ENCODE measurements around the gene PPP4R1.
"Not testable (repeated sequence)": the region's sequence is repeated elsewhere in the genome, so short reads cannot be mapped to it uniquely, and the experiment has no call there.

Gene PPP4R1

GRCh38 chr18:9630444-9630843, 16.1 kb upstream of the PPP4R1 start:
- ATAC-seq: no peak

DNA sequence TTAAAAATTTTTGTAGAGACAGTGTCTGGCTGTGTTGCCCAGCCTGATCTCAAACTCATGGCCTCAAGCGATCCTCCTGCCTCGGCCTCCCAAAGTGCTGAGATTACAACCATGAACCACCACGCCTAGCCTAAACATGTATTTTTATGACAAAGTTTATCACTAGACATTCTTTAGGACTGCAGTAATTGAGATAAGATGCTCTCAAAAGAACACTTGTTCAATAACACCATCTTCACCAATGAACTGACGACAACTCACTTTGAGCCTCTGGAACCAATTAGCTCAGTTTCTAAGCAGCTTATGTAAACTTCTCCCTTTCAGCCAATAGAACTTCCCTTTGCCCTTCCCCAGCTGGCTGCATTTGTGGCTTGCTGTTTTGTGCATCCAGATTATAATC, 15.3 kb upstream of the PPP4R1 start:
- no peak for ATAC-seq

DNA sequence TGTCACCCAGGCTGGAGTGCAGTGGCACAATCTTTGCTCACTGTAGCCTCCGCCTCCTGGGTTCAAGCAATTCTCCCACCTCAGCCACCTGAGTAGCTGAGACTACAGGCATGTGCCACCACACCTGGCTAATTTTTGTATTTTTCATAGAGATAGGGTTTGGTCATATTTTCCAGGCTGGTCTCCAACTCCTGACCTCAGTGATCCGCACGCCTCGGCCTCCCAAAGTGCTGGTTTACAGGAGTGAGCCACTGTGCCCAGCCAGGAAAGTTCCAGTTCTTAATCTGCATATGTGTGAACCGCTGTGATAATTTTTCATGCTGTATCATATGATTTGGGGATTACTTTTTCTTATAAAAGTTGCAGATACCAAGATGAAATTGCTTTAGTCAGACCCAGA, 14.6 kb upstream of the PPP4R1 start:
- ATAC-seq: no peak

DNA sequence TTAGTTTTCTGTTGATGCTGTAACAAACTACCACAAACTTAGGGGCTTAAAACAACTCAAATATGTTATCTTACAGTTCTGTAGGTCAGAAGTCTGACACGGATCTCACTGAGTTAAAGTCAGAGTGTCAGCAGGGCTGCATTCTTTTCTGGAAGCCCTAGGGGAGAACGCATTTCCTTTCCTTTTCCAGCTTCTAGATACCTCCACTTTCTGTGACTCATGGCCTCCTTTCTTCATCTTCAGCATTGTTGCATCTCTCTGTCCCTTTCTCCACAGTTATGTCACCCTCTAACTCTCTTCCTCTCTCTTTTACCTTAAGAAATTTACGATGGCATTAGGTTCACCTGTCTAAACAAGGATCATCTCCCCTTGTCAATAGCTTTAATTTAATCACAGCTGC, 13.3 kb upstream of the PPP4R1 start:
- ATAC-seq: no peak

DNA sequence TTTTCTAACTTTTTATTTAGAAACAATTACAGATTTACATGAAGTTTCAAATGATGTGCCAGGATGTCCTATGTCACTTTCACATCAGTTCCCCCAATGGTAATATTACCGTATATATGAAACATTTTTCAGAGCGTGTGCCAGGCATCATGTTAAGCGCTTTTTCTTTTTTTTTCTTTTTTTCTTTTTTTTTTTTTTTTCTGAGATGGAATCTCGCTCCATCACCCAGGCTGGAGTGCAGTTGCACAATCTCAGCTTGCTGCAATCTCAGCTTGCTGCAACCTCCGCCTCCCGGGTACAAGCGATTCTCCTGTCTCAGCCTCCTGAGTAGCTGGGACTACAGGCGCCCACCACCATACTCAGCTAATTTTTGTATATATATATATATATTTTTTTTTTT, 5.6 kb upstream of the PPP4R1 start:
- no peak for ATAC-seq

GRCh38 chr18:9619545-9619944, 5.2 kb upstream of the PPP4R1 start:
- peak; percentile 57 to 71 for ATAC-seq

- ATAC-seq: no peak
These were observed 4.7 kb upstream of the PPP4R1 start for GRCh38 chr18:9619056-9619455.

DNA sequence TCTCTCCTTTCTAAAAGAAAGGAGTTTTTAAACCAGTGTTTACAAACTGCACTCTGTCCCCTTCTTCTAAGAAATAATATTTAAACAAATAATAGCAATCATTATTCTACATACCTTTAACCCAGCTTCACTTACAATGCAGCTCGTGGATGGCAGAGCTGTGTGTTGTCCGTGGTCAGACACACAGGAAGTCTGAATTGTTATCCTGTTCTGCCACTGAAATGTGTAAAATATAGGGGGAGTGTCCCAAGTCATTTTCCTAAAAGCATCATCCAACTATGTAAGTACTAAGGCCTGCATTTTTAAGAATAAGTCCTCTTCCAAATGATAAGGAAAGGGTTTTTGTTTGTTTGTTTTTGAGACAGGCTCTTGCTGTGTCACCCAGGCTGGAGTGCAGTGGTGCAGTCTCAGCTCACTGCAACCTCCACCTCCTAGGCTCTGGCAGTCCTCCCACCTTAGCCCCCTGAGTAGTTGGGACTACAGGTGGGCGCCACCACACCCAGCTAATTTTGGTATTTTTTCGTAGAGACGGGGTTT, 2.7 kb upstream of the PPP4R1 start:
- ATAC-seq: no peak

DNA sequence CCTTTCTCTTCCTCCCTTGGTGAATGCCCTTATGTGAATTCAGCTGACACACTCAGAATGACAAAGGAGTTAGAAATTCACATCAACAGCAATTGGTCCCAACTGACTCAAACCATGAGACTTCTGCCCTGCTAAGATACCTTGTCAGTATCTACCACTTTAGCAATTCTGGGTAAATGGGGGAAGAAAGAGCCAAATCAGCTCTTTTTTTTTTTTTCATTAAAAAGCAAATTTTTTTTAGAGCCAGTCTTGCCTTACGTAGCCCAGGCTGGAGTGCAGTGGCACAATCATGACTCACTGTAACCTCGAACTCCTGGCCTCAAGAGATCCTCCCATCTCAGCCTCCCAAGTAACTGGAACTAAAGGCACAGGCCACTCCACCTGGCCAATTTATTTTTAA, 1.7 kb upstream of the PPP4R1 start:
- ATAC-seq: no peak

GRCh38 chr18:9615280-9615797, 980 bp upstream of the PPP4R1 start:
- ATAC-seq: no peak

GRCh38 chr18:9613550-9614400, 584 bp downstream of the PPP4R1 start:
- peak; percentile 14 to 21 for ATAC-seq

GRCh38 chr18:9612977-9613376, 1.4 kb downstream of the PPP4R1 start:
- ATAC-seq: peak; percentile 18 to 37

GRCh38 chr18:9612215-9612830, 2.0 kb downstream of the PPP4R1 start:
- peak; percentile 53 to 58 for ATAC-seq

GRCh38 chr18:9609190-9609589, 5.2 kb downstream of the PPP4R1 start:
- no peak for ATAC-seq

GRCh38 chr18:9608728-9609127, 5.6 kb downstream of the PPP4R1 start:
- no peak for ATAC-seq

DNA sequence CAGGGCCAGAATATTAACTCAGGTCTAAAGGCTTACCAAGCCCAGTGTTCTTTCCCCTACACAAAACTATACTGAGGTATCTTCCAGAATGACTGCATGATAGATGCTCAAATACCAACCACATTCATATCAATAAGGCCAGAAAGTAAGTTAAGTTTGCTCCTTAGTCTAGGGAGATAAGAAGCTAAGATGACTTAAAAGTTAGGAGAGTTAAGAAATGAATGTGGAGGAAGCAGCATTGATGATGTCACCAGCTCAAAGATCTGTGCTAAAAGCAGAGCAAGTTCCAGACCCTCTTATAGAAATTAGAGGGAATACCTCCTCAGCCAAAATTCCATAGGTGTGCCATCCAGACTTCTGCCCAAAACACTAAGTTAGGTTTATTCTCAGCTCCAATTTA, 6.1 kb downstream of the PPP4R1 start:
- no peak for ATAC-seq

DNA sequence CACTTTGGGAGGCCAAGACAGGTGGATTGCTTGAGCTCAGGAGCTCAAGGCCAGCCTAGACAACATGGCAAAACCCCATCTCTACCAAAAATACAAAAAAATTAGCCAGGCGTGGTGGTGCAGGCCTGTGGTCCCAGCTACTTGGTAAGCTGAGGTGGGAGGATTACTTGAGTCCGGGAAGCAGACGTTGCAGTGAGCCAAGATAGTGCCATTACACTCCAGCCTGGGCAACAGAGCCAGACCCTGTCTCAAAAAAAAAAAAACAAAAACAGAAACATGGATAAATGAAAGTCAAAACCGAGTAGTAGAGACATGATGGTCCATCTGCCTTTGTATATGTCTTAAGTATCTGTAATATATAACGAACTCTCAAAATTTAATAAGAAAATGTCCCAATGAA, 7.2 kb downstream of the PPP4R1 start:
- not testable (repeated sequence) for ATAC-seq

- no peak for ATAC-seq
These were observed 8.3 kb downstream of the PPP4R1 start for GRCh38 chr18:9606039-9606438.

GRCh38 chr18:9604348-9604747, 10.0 kb downstream of the PPP4R1 start:
- no peak for ATAC-seq

DNA sequence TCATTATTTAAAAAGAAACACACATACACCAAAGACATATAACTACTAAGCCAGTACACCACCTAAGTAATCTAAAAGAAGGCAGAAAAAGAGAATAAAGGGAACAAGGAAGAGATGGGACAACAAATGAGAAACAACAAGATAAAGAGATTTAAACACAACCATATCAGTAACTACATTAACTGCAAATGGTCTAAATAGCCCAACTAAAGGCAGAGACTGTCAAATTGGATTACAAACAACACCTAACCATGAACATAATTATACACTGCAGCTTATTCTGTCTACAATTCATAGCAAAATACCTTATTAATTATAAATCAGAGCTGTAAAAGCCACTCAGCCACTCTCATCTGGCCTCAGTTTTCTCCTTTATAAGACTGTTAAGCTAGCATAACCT, 15.0 kb downstream of the PPP4R1 start:
- no peak for ATAC-seq

DNA sequence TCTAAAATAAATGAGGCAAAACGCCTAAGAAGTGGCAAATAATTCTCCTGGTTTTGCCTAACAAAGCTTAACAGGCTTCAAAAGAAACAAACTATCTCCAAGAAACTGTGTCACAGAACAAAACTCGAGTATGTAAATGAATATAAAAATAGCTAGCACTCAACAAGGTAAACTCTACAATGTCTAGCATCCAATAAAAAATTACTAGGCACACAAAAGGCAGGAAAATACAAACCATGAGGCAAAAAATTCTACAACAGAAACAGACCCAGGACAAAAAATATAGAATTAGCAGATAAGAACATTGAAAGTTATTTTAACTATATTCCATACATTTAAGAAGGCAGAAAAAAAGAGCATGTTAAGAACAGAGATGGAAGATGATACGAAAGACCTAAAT, 16.8 kb downstream of the PPP4R1 start:
- ATAC-seq: no peak

GRCh38 chr18:9596843-9597526, 17.4 kb downstream of the PPP4R1 start:
- ATAC-seq: no peak

GRCh38 chr18:9596226-9596625, 18.1 kb downstream of the PPP4R1 start:
- ATAC-seq: no peak
